Eye (tissue), 1 donor: Measurements from ENCODE around the gene TULP3.
"Not testable (repeated sequence)": the region's sequence is repeated elsewhere in the genome, so short reads cannot be mapped to it uniquely, and the experiment has no call there.

Experiments
- DNase-seq: peaks from one replicate; pipeline ENCODE4 v3.0.0-alpha.2; 2015

Gene TULP3, protein sequence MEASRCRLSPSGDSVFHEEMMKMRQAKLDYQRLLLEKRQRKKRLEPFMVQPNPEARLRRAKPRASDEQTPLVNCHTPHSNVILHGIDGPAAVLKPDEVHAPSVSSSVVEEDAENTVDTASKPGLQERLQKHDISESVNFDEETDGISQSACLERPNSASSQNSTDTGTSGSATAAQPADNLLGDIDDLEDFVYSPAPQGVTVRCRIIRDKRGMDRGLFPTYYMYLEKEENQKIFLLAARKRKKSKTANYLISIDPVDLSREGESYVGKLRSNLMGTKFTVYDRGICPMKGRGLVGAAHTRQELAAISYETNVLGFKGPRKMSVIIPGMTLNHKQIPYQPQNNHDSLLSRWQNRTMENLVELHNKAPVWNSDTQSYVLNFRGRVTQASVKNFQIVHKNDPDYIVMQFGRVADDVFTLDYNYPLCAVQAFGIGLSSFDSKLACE

GRCh38 chr12:2890388-2891239 lies at the start of gene TULP3:
TULP3 (plus strand) TSS chr12:2890891; CDS start chr12:2890948, 57 bp downstream.
- peak; percentile 99 for DNase-seq

GRCh38 chr12:2841056-2841650 lies 49.5 kb upstream of the TULP3 start:
- no peak for DNase-seq

- no peak for DNase-seq
Measured at GRCh38 chr12:2842948-2843347, 47.7 kb upstream of the TULP3 start.

GRCh38 chr12:2844786-2845185 lies 45.9 kb upstream of the TULP3 start:
- peak; percentile 11 for DNase-seq

GRCh38 chr12:2845280-2845679 lies 45.4 kb upstream of the TULP3 start:
- peak; percentile 78 for DNase-seq

- DNase-seq, result no peak
Measured at GRCh38 chr12:2851931-2852330, 38.8 kb upstream of the TULP3 start.

GRCh38 chr12:2853626-2854025 lies 37.1 kb upstream of the TULP3 start:
- DNase-seq, result peak; percentile 92

- DNase-seq, result no peak
Measured at GRCh38 chr12:2854669-2855453, 35.8 kb upstream of the TULP3 start.

GRCh38 chr12:2855546-2855945 lies 35.1 kb upstream of the TULP3 start:
- DNase-seq, result no peak

GRCh38 chr12:2856051-2856450 lies 34.6 kb upstream of the TULP3 start:
- DNase-seq, result no peak

- DNase-seq, result peak; percentile 32
Measured at GRCh38 chr12:2857021-2857431, 33.7 kb upstream of the TULP3 start, which contains the start of gene TEX52. TEX52 (minus strand) TSS chr12:2857039; CDS start chr12:2857026, 13 bp downstream.

- no peak for DNase-seq
Measured at GRCh38 chr12:2857576-2857975, 33.1 kb upstream of the TULP3 start.

- no peak for DNase-seq
Measured at GRCh38 chr12:2858334-2858733, 32.4 kb upstream of the TULP3 start.

GRCh38 chr12:2858944-2859421 lies 31.7 kb upstream of the TULP3 start:
- no peak for DNase-seq

DNA sequence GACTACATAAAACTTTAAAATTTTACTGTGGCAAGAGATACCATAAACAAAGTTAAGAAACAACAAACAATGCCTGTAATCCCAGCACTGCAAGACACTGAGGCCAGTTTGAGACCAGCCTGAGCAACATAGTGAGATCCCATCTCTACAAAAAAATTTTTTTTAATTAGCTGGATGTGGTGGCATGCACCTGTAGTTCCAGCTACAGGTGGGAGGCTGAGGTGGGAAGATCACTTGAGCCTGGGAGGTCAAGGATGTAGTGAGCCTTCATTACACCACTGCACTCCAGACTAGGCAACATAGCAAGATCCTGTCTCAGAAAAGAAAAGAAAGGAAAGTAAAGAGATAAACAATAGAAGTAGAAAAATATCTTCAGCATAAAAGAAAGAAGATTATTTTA lies 30.5 kb upstream of the TULP3 start:
- no peak for DNase-seq

DNA sequence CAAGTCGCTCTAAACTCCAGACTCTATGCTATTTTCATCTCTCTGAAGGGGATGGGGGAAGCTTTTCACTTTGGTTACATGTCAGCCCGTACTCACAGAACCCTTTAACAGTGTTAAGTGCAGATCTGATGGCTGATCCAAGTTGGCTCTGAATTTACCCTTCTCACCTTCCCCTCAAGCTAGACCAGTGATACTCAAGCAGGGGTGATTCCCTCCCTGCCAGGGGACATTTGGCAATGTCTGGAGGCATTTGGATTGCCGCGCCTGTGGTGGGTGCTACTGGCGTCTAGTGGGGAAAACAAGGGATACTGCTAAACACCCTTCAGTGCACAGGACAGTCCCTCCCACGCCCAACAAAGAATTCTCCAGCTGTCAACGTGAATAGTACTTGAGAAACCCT lies 27.8 kb upstream of the TULP3 start:
- DNase-seq, result no peak

GRCh38 chr12:2863402-2863801 lies 27.3 kb upstream of the TULP3 start:
- DNase-seq, result not testable (repeated sequence)

DNA sequence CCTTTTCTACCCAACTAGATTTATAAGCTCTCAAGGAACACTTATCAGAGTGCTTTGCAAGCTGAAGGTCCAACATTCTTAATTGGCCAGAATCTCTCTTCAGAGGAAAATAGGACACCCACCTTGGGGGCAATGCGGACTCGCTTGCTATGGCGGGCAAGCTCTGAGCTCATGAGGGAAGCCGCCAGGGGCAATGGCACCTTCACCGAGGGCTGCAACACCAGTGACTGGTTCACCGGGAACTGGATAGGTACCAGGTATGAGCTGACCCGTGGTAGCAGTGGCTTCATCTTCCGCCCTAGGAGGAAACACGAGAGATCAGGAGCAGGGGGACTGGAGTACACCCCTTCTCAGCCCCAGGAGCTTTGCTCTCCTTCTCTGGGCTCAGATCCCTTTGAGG lies 26.5 kb upstream of the TULP3 start:
- DNase-seq, result no peak

GRCh38 chr12:2868986-2869632 lies 21.6 kb upstream of the TULP3 start:
- DNase-seq, result not testable (repeated sequence)

DNA sequence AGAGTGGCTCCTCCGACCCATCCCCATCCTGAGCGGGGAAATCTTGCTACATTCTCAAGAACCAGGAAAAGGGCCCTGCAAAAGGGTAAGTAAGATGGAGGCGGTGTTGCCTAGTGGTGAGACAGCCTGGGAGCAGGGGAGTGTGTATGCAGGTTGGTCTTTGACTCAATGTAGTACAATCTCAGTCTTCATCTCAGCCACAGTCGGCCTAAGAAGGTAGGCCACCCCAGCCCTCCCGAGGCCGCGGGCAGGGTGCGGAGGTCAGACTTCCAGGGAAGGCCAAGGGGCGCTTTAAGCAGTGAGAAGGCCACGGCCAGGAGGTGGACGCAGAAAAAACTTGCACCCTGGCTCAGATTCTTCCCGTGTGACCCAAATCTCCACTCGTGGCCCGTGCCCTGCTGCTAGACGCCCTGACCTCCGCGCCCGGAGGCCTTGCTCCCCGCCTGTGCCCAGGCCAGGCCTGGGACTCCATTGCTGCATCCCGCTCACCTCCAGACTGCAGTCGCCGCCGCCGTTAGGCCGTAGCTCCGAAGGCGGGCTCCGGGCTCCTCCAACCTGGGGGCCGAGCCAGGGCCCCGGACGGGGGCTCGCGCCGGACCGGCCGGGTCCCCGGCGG lies 14.2 kb upstream of the TULP3 start:
- no peak for DNase-seq
